Esophagus muscularis mucosa (tissue), 4 donors: ENCODE data around the gene KCNQ1. TPM values are rescaled to one million over a fixed set of nuclear protein-coding genes. Genes with fewer than 3 reads are reported as not detected.

ENCODE experiments used
- DNase-seq: peaks from one replicate; pipeline ENCODE4 v3.0.0-alpha.2; 2017; ENCODE audit errors: extremely low spot score
- H3K27ac ChIP-seq, 4 donors: fragments of 200-600 bp; sonication (generic); replicated peaks in 1 of 4; 1 replicate in 3 of 4; 2 replicates in 1 of 4; pipeline ENCODE4 v1.5.1; 2016 to 2019; ENCODE audit warnings: mild to moderate bottlenecking in 1 of 4
- H3K27me3 ChIP-seq, 4 donors: fragments of 200-600 bp; sonication (generic); one replicate each; pipeline versions ENCODE4 v1.5.1 to v1.6.0; 2016 to 2019
- H3K36me3 ChIP-seq, 4 donors: fragments of 200-600 bp; sonication (generic); one replicate each; pipeline ENCODE4 v1.5.1; 2016 to 2019
- H3K4me1 ChIP-seq, 4 donors: fragments of 200-600 bp; sonication (generic); one replicate each; pipeline ENCODE4 v1.5.1; 2016 to 2019
- H3K4me3 ChIP-seq, 4 donors: fragments of 200-600 bp; sonication (generic); 1 replicate in 2 of 4; 2 replicates in 2 of 4; pipeline ENCODE4 v1.5.1; 2016 to 2019; ENCODE audit warnings: mild to moderate bottlenecking in 4 of 4, moderate library complexity in 1 of 4
- H3K9me3 ChIP-seq, 4 donors: fragments of 200-600 bp; sonication (generic); 1 replicate in 3 of 4; 2 replicates in 1 of 4; pipeline ENCODE4 v1.5.1; 2016 to 2019
- CTCF ChIP-seq, 3 experiments: fragments of 200-600 bp in 2 of 3; fragments of 450-650 bp in 1 of 3; sonication (generic) in 2 of 3; IDR thresholded peaks; one replicate each; pipeline ENCODE4 v1.5.1; 2017 to 2019; ENCODE audit warnings: antibody characterized with exemption in 3 of 3, mild to moderate bottlenecking in 2 of 3, moderate library complexity in 1 of 3
- EP300 ChIP-seq: sonication (generic); formaldehyde crosslinking; IDR thresholded peaks from one replicate; pipeline ENCODE4 v1.6.1; 2017; ENCODE audit warnings: antibody characterized with exemption
- POLR2A ChIP-seq: fragments of 450-650 bp; IDR thresholded peaks from one replicate; pipeline ENCODE4 v1.6.1; 2017; ENCODE audit warnings: antibody characterized with exemption, moderate library complexity, mild to moderate bottlenecking, low read depth
- POLR2AphosphoS5 ChIP-seq, 2 donors: sonication (generic); formaldehyde crosslinking; IDR thresholded peaks; one replicate each; pipeline ENCODE4 v1.6.1; 2017; ENCODE audit warnings: antibody characterized with exemption in 2 of 2
- WGBS: methylation state at CpG from one replicate; pipeline ENCODE4 v1.1.5; 2018; 5-methylcytosine and 5-hydroxymethylcytosine counted together
- intact Hi-C: fragments of 100-400 bp; cut with DNase I; formaldehyde crosslinking; loops from one replicate; pipeline ENCODE4 v1.15.1; 2023
- total RNA-seq, 4 donors: library from RNA; depleted of rRNA; stranded (reverse); fragments of >200 nt; gene quantifications; one replicate each; pipeline versions ENCODE4 v1.1.0 to v1.2.1, GENCODE V29; 2016

The KCNQ1 gene
- total RNA-seq, 4 donors from 2014 or later = 2.1 to 5.9 (median 4.3) TPM

DNA sequence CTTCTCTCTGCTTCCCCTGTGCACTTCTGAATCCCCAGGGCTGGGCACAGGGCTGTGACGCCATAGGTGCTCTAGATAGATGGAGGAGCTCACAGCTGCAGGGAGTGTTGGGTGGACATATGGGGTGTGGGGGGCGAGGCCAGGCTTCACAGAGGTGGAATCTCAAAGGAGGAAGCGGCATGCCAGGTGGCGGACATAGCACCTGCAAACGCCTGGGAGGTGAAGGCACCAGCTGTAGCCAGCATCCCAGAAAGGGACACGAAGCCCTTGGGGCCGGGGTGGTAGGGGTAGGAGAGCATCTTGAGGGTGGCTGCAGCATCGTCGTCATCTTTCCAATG, 269.6 kb downstream of the KCNQ1 start:
- Histone ChIP-seq H3K4me1 (peaks cover 0 to 6% (median 6%) of the 10 kb centered on the region in 4 donors), H3K9me3 (no peaks in the 10 kb centered on the region), H3K27me3 (no peaks in the 10 kb centered on the region), H3K27ac (no peak overlapping the region), H3K36me3 (no peaks in the 10 kb centered on the region), H3K4me3 (no peak overlapping the region)
- TF ChIP-seq POLR2A (no peak), EP300 (no peak), CTCF (IDR thresholded peaks at IDR 0.05) (no peak), POLR2AphosphoS5 (IDR thresholded peaks at IDR 0.05) (no peak)
- intact Hi-C loops = no loop called here
- no peak for DNase-seq
- 93% methylated on average over 6 of the region's 9 CpGs for WGBS

- Histone ChIP-seq H3K27ac (no peak overlapping the region), H3K4me1 (peaks cover 0 to 2% (median 1%) of the 10 kb centered on the region in 4 donors), H3K27me3 (no peaks in the 10 kb centered on the region), H3K36me3 (no peaks in the 10 kb centered on the region), H3K4me3 (no peak overlapping the region), H3K9me3 (no peaks in the 10 kb centered on the region)
- intact Hi-C loops = no loop called here
- DNase-seq = no peak
- 92% methylated on average over 2 of the region's 7 CpGs for WGBS
- no peak for TF ChIP-seq EP300
- no peak for TF ChIP-seq CTCF (IDR thresholded peaks at IDR 0.05)
- TF ChIP-seq POLR2A = no peak
- TF ChIP-seq POLR2AphosphoS5 (IDR thresholded peaks at IDR 0.05) = no peak
Measured at GRCh38 chr11:2714871-2715270, 270.1 kb downstream of the KCNQ1 start.

GRCh38 chr11:2715716-2716350, 271.0 kb downstream of the KCNQ1 start:
- Histone ChIP-seq H3K27ac (no peak overlapping the region), H3K9me3 (no peaks in the 10 kb centered on the region)

GRCh38 chr11:2716376-2717095, 271.7 kb downstream of the KCNQ1 start:
- Histone ChIP-seq H3K9me3 (no peaks in the 10 kb centered on the region), H3K36me3 (no peaks in the 10 kb centered on the region), H3K4me3 (no peak overlapping the region), H3K27me3 (no peaks in the 10 kb centered on the region), H3K27ac (no peak overlapping the region), H3K4me1 (no peaks in the 10 kb centered on the region)
- DNase-seq = no peak
- TF ChIP-seq CTCF (IDR thresholded peaks at IDR 0.05) (no peak), POLR2A (no peak), POLR2AphosphoS5 (IDR thresholded peaks at IDR 0.05) (no peak), EP300 (no peak)
- WGBS = 60% methylated on average over 1 of the region's 14 CpGs
- intact Hi-C loops = no loop called here

More at GRCh38 chr11:2715716-2716350, 271.0 kb downstream of the KCNQ1 start:
- 93% methylated on average over 14 of the region's 15 CpGs for WGBS
- no peak for DNase-seq
- Histone ChIP-seq H3K4me3 (no peak overlapping the region), H3K27me3 (no peaks in the 10 kb centered on the region), H3K36me3 (no peaks in the 10 kb centered on the region), H3K4me1 (no peaks in the 10 kb centered on the region)
- intact Hi-C loops = no loop called here
- TF ChIP-seq EP300 (no peak), POLR2AphosphoS5 (IDR thresholded peaks at IDR 0.05) (no peak), POLR2A (no peak), CTCF (IDR thresholded peaks at IDR 0.05) (no peak)
